K562 (cell line): ENCODE measurements around the gene STARD13. TPM values are rescaled to one million over a fixed set of nuclear protein-coding genes. Genes with fewer than 3 reads are reported as not detected.

Source experiments
- ATAC-seq: fragments of 200-7000 bp; cut with Tn5 transposase; 3 replicates; pipeline ENCODE4 v1.9.1; 2020; ENCODE audit warnings: moderate library complexity
- BruUV-seq: library from RNA; stranded (reverse); fragments of 400-500 nt; replicated peaks from 2 replicates; lab custom pipeline; 2021; lab: Mats Ljungman, UMichigan
- CTCF ChIA-PET: fragments of 300-600 bp; formaldehyde crosslinking; extraction: SDS; loops from one replicate; lab custom pipeline; 2021; ENCODE audit warnings: low intra/inter-chr PET ratio; lab: Yijun Ruan, JAX
- POLR2A ChIA-PET: fragments of 300-600, 350-650 bp; sonication (Branson Sonifier 250); formaldehyde crosslinking; extraction: SDS; loops from one replicate; lab custom pipeline; 2021; ENCODE audit warnings: antibody characterized with exemption, inconsistent platforms; lab: Yijun Ruan, JAX
- DNase-seq, 4 experiments: peaks; one replicate each; pipeline versions ENCODE4 v3.0.0 to v3.0.0-alpha.2; 2011 to 2018; ENCODE audit warnings: low spot score in 3 of 4, mixed read lengths in 3 of 4; ENCODE audit errors: extremely low read depth in 1 of 4
- FAIRE-seq: peaks from 2 replicates; lab custom pipeline; 2011; peaks lifted over from hg19 to GRCh38; lab: Jason Lieb, UNC
- H2AFZ ChIP-seq: 2 replicates; pipeline ENCODE4 v1.6.0; 2011; ENCODE audit warnings: low read depth, low read length, control low read depth, inconsistent platforms
- H3K27ac ChIP-seq: fragments of 200-600 bp; 3 replicates; pipeline ENCODE4 v1.8.0; 2011; ENCODE audit warnings: low read depth, mild to moderate bottlenecking, control low read depth, inconsistent platforms, low read length, moderate library complexity, mixed read lengths; ENCODE audit errors: extremely low read depth
- H3K27me3 ChIP-seq, 2 experiments: fragments of 300-600 bp in 1 of 2; 2 replicates in 1 of 2; 3 replicates in 1 of 2; pipeline versions ENCODE4 v1.6.0 to v1.8.0; 2011; ENCODE audit warnings: inconsistent platforms in 2 of 2, low read length in 2 of 2, mild to moderate bottlenecking in 1 of 2, mixed read lengths in 1 of 2, moderate library complexity in 1 of 2; ENCODE audit not compliant: control insufficient read depth in 2 of 2, insufficient read depth in 2 of 2
- H3K36me3 ChIP-seq: fragments of 300-600 bp; 3 replicates; pipeline ENCODE4 v1.8.0; 2011; ENCODE audit warnings: mild to moderate bottlenecking, low read length, inconsistent platforms; ENCODE audit not compliant: control insufficient read depth, insufficient read depth
- H3K4me1 ChIP-seq, 2 experiments: fragments of 200-600 bp in 1 of 2; replicated peaks in 1 of 2; 2 replicates in 1 of 2; 3 replicates in 1 of 2; pipeline versions ENCODE4 v1.5.1 to v1.8.0; 2011; ENCODE audit warnings: inconsistent platforms in 2 of 2, low read length in 2 of 2, mild to moderate bottlenecking in 1 of 2, mixed read lengths in 1 of 2, moderate library complexity in 1 of 2; ENCODE audit not compliant: control insufficient read depth in 2 of 2, insufficient read depth in 2 of 2
- H3K4me2 ChIP-seq: 2 replicates; pipeline ENCODE4 v1.6.1; 2011; ENCODE audit warnings: low read length, control low read depth, inconsistent platforms, mixed read lengths; ENCODE audit not compliant: insufficient read depth
- H3K4me3 ChIP-seq: fragments of 200-600 bp; sonication (generic), shearing (Covaris generic); 2 replicates; pipeline ENCODE4 v1.5.1; 2016; ENCODE audit warnings: control low read depth, inconsistent platforms
- H3K79me2 ChIP-seq: fragments of 200-600 bp; 3 replicates; pipeline ENCODE4 v1.8.0; 2011; ENCODE audit warnings: low read length, inconsistent platforms; ENCODE audit not compliant: control insufficient read depth, insufficient read depth
- H3K9ac ChIP-seq, 2 experiments: 2 replicates each; pipeline versions ENCODE4 v1.6.0 to v1.6.1; 2011; ENCODE audit warnings: low read depth in 2 of 2, low read length in 2 of 2, control low read depth in 1 of 2, inconsistent platforms in 1 of 2, mild to moderate bottlenecking in 1 of 2, mixed read lengths in 1 of 2; ENCODE audit not compliant: insufficient read depth in 1 of 2
- H3K9me1 ChIP-seq: one replicate; pipeline ENCODE4 v1.6.0; 2011; ENCODE audit warnings: inconsistent platforms, mild to moderate bottlenecking, low read length, moderate library complexity; ENCODE audit not compliant: control insufficient read depth, insufficient read depth
- H3K9me3 ChIP-seq: replicated peaks from 2 replicates; pipeline ENCODE4 v1.5.1; 2011; ENCODE audit warnings: low read depth, low read length, inconsistent platforms; ENCODE audit not compliant: control insufficient read depth, insufficient read depth
- H4K20me1 ChIP-seq: replicated peaks from 2 replicates; pipeline ENCODE4 v1.6.1; 2011; ENCODE audit warnings: low read length, inconsistent platforms, mixed read lengths; ENCODE audit not compliant: control insufficient read depth, insufficient read depth
- CEBPG ChIP-seq, 3 experiments: fragments of 200-800 bp in 1 of 3; sonication (Bioruptor generic) in 1 of 3; sonication (generic) in 1 of 3; formaldehyde crosslinking in 1 of 3; IDR thresholded peaks in 2 of 3; conservative IDR thresholded peaks in 1 of 3; 2 replicates each; pipeline versions ENCODE4 v1.6.1 to v1.8.0; 2016 to 2022; ENCODE audit warnings: missing compliant biosample characterization in 2 of 3, missing genetic modification characterization in 2 of 3, mild to moderate bottlenecking in 1 of 3, missing genetic modification reagents in 1 of 3
- ETS2 ChIP-seq: IDR thresholded peaks from 2 replicates; pipeline ENCODE4 v1.6.1; 2016; ENCODE audit warnings: borderline replicate concordance, missing genetic modification characterization, mild to moderate bottlenecking, moderate library complexity, missing compliant biosample characterization; ENCODE audit not compliant: poor library complexity, severe bottlenecking
- EZH2 ChIP-seq: IDR thresholded peaks from 2 replicates; pipeline ENCODE4 v1.6.1; 2012; ENCODE audit warnings: low read depth, mild to moderate bottlenecking, inconsistent platforms, low read length, borderline replicate concordance
- ILF3 ChIP-seq: fragments of 450-650 bp; IDR thresholded peaks from 2 replicates; pipeline ENCODE4 v1.6.1; 2018; ENCODE audit warnings: antibody characterized with exemption, mild to moderate bottlenecking, moderate library complexity, borderline replicate concordance
- KLF6 ChIP-seq: fragments of 250-450 bp; sonication (Bioruptor Pico); IDR thresholded peaks from 2 replicates; pipeline ENCODE4 v1.4.0; 2020; ENCODE audit warnings: mild to moderate bottlenecking, moderate library complexity, borderline replicate concordance
- NR2F6 ChIP-seq: fragments of 450-650 bp; formaldehyde crosslinking; IDR thresholded peaks from 2 replicates; pipeline ENCODE4 v1.4.0; 2020; ENCODE audit warnings: mild to moderate bottlenecking
- PCBP1 ChIP-seq: fragments of 200-400 bp; formaldehyde crosslinking; IDR thresholded peaks from 2 replicates; pipeline ENCODE4 v1.6.1; 2018; ENCODE audit warnings: mild to moderate bottlenecking, low read depth, low read length; ENCODE audit not compliant: poor library complexity, severe bottlenecking
- POLR2AphosphoS2 ChIP-seq: IDR thresholded peaks from 2 replicates; pipeline ENCODE4 v1.6.1; 2012; ENCODE audit warnings: low read length, improper control_type of control experiment
- RHOXF2B ChIP-seq: fragments of 250-450 bp; sonication (Bioruptor Pico); conservative IDR thresholded peaks from 2 replicates; pipeline ENCODE4 v1.5.1; 2021
- TFAM ChIP-seq: fragments of 250-450 bp; sonication (Bioruptor Pico); conservative IDR thresholded peaks from 2 replicates; pipeline ENCODE4 v1.5.0; 2021; ENCODE audit warnings: mild to moderate bottlenecking, moderate library complexity
- TRIM24 ChIP-seq, 2 experiments: fragments of 450-650 bp; IDR thresholded peaks; 2 replicates each; pipeline ENCODE4 v1.6.1; 2016
- ZC3H4 ChIP-seq: sonication (generic); formaldehyde crosslinking; IDR thresholded peaks from 2 replicates; pipeline ENCODE4 v1.9.0; 2021; ENCODE audit warnings: missing genetic modification reagents, borderline replicate concordance
- ZNF224 ChIP-seq: sonication (generic); formaldehyde crosslinking; IDR thresholded peaks from 2 replicates; pipeline ENCODE4 v1.8.0; 2022; ENCODE audit warnings: mild to moderate bottlenecking, missing genetic modification reagents
- ZNF695 ChIP-seq: fragments of 450-650 bp; formaldehyde crosslinking; IDR thresholded peaks from 2 replicates; pipeline ENCODE4 v1.4.0; 2020; ENCODE audit warnings: mild to moderate bottlenecking, moderate library complexity
- ZNF77 ChIP-seq: fragments of 250-450 bp; sonication (Bioruptor Pico); IDR thresholded peaks from 2 replicates; pipeline ENCODE4 v1.5.0; 2020
- WGBS: fragments of 100-300 bp; shearing (Covaris generic); methylation state at CpG from one replicate; pipeline ENCODE4 v1.1.6; 2016; ENCODE audit warnings: low coverage, mixed read lengths; ENCODE audit not compliant: insufficient coverage; ENCODE audit errors: missing lambda C conversion rate; 5-methylcytosine and 5-hydroxymethylcytosine counted together
- in situ Hi-C: fragments of 300-500 bp; cut with MboI; formaldehyde crosslinking; loops from 4 replicates; pipeline ENCODE4 v1.15.0; 2018; ENCODE audit warnings: inconsistent platforms, mixed read lengths
- intact Hi-C: fragments of 100-400 bp; cut with micrococcal nuclease; formaldehyde crosslinking; loops from 2 replicates; pipeline ENCODE4 v1.14.2; 2022
- polyA plus RNA-seq, 8 experiments: library from polyadenylated mRNA; depleted of rRNA in 4 of 8; stranded (reverse) in 5 of 8; unstranded in 3 of 8; fragments of >200 nt; fragmentation: Nextera tagmentation in 2 of 8; fragmentation: Illumina TruSeq in 1 of 8; extraction: Ambion mirVana in 2 of 8; extraction: Trizol in 1 of 8; gene quantifications; 2 replicates each; pipeline versions ENCODE4 v1.2.1 to v1.2.3, GENCODE V29; 2011 to 2014; ENCODE audit warnings: inconsistent platforms in 1 of 8, missing spikeins in 1 of 8
- total RNA-seq, 7 experiments: library from RNA; depleted of rRNA in 6 of 7; stranded (reverse); fragments of >200 nt in 6 of 7; fragmentation: Illumina TruSeq in 2 of 7; extraction: Trizol in 2 of 7; gene quantifications; 2 replicates each; pipeline versions ENCODE4 v1.2.1 to v1.2.3, GENCODE V29; 2011 to 2021; ENCODE audit warnings: low replicate concordance in 1 of 7
- TF ChIP-seq, protein P1 (sequence below): sonication (generic); formaldehyde crosslinking; IDR thresholded peaks from 2 replicates; pipeline ENCODE4 v1.9.0; 2022; ENCODE audit warnings: mild to moderate bottlenecking, missing genetic modification reagents
- TF ChIP-seq, protein P2 (sequence below), 2 experiments: fragments of 200-800 bp in 1 of 2; sonication (Bioruptor generic) in 1 of 2; sonication (generic) in 1 of 2; formaldehyde crosslinking in 1 of 2; IDR thresholded peaks in 1 of 2; conservative IDR thresholded peaks in 1 of 2; 2 replicates each; pipeline versions ENCODE4 v1.5.0 to v1.6.1; 2016 to 2020; ENCODE audit warnings: missing compliant biosample characterization in 1 of 2, missing genetic modification characterization in 1 of 2, missing genetic modification reagents in 1 of 2
- TF ChIP-seq, protein P3 (sequence below): fragments of 250-450 bp; sonication (Bioruptor Pico); IDR thresholded peaks from 2 replicates; pipeline ENCODE4 v1.5.0; 2020; ENCODE audit warnings: mild to moderate bottlenecking, borderline replicate concordance

STARD13 gene
- total and polyA plus RNA-seq, 9 of the 15 experiments (the other 6 are each of a cell fraction or from before 2014, with no cell fraction given): 0.11 TPM; not detected in 8

DNA sequence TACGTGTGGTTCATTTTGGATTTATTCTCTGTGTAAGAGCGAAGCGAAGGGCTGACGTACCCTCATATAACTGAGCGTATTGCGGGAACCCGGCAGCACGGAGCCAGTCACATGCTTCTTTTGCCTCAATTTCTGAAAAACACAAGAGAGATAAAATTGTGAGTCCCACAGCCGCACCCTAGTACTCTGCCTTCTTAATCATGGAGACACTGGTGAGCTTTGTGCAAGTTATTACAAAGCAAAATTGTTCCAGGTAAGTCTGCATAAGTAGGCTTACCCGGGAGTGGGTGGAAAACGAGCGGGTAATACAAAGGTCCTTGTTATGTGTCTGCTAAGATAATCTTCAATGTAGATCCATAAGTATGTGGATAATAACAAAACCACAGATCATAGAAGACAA is 118.1 kb downstream of the STARD13 start (continued):
- TF ChIP-seq TFAM (CRISPR knock-in tag) (no peak), ZNF695 (CRISPR knock-in tag) (no peak)
- TF ChIP-seq, all 486 proteins: peak for 0

DNA sequence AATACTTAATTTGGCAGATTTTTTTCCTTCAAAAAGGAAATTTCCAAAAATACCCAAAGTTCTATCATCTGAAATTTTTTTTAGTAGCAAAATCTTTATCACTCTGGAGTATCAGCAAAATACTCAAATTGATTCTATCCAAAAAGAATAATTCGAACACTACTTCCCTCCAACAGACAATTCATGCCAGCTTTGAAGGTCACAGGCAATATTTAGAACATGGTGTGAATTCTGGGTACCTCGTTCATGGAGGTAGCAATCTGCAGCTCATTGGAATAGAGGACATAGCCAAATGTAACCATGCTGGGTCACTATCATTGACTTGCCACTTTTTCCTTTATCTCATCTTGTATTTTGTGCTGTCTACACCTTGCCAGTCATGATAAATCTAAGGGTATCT is 119.8 kb downstream of the STARD13 start:
- Histone ChIP-seq H3K4me1 (no peaks in the 10 kb centered on the region), H4K20me1 (no peaks in the 10 kb centered on the region), H3K4me3 (no peak overlapping the region), H3K9me1 (no peaks in the 10 kb centered on the region), H3K36me3 (no peaks in the 10 kb centered on the region), H2AFZ (no peak overlapping the region), H3K4me2 (no peak overlapping the region), H3K27ac (no peak overlapping the region), H3K27me3 (no peaks in the 10 kb centered on the region), H3K9ac (no peak overlapping the region), H3K79me2 (no peaks in the 10 kb centered on the region), H3K9me3 (no peaks in the 10 kb centered on the region)
- CTCF ChIA-PET: no interaction called here
- TF ChIP-seq, protein P1, sequence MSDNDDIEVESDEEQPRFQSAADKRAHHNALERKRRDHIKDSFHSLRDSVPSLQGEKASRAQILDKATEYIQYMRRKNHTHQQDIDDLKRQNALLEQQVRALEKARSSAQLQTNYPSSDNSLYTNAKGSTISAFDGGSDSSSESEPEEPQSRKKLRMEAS: no peak
- TF ChIP-seq, protein P2, sequence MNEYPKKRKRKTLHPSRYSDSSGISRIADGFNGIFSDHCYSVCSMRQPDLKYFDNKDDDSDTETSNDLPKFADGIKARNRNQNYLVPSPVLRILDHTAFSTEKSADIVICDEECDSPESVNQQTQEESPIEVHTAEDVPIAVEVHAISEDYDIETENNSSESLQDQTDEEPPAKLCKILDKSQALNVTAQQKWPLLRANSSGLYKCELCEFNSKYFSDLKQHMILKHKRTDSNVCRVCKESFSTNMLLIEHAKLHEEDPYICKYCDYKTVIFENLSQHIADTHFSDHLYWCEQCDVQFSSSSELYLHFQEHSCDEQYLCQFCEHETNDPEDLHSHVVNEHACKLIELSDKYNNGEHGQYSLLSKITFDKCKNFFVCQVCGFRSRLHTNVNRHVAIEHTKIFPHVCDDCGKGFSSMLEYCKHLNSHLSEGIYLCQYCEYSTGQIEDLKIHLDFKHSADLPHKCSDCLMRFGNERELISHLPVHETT (CRISPR knock-in tag; conservative IDR thresholded peaks at IDR 0.05 in 1 of 2, IDR thresholded peaks at IDR 0.05 in 1 of 2): no peak
- no peak for TF ChIP-seq RHOXF2B
- no peak for TF ChIP-seq TRIM24 (IDR thresholded peaks at IDR 0.05)
- no peak for TF ChIP-seq NR2F6
- no peak for TF ChIP-seq ZNF77 (CRISPR knock-in tag)
- no peak for TF ChIP-seq KLF6
- TF ChIP-seq, protein P3, sequence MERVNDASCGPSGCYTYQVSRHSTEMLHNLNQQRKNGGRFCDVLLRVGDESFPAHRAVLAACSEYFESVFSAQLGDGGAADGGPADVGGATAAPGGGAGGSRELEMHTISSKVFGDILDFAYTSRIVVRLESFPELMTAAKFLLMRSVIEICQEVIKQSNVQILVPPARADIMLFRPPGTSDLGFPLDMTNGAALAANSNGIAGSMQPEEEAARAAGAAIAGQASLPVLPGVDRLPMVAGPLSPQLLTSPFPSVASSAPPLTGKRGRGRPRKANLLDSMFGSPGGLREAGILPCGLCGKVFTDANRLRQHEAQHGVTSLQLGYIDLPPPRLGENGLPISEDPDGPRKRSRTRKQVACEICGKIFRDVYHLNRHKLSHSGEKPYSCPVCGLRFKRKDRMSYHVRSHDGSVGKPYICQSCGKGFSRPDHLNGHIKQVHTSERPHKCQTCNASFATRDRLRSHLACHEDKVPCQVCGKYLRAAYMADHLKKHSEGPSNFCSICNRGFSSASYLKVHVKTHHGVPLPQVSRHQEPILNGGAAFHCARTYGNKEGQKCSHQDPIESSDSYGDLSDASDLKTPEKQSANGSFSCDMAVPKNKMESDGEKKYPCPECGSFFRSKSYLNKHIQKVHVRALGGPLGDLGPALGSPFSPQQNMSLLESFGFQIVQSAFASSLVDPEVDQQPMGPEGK: no peak
- TF ChIP-seq PCBP1: no peak
- no peak for TF ChIP-seq ILF3
- TF ChIP-seq ZNF224: no peak
- no peak for TF ChIP-seq ETS2 (tag)
- no peak for TF ChIP-seq EZH2
- TF ChIP-seq ZC3H4 (CRISPR knock-in tag): no peak
- TF ChIP-seq CEBPG (CRISPR knock-in tag; IDR thresholded peaks at IDR 0.05): no peak
- TF ChIP-seq CEBPG (tag; conservative IDR thresholded peaks at IDR 0.05 in 1 of 2, IDR thresholded peaks at IDR 0.05 in 1 of 2): no peak
- no peak for TF ChIP-seq POLR2AphosphoS2
- POLR2A ChIA-PET: no interaction called here
- BruUV-seq: no TSS peak
- DNase-seq: no peak
- WGBS: 0% methylated on average over 1 of the region's 2 CpGs
- intact Hi-C loops (no loop called here), in situ Hi-C loops (no loop called here)
- ATAC-seq: no peak
- FAIRE-seq: no peak
